AG09309 (cell line): ENCODE measurements around the gene BLOC1S5.
A peak's percentile ranks its signal among the peaks of the same experiment; 100 is the strongest.

ENCODE experiments used
- DNase-seq: peaks from one replicate; pipeline ENCODE4 v3.0.0-alpha.2; 2010; ENCODE audit warnings: low read depth
- H3K4me3 ChIP-seq: 2 replicates; pipeline ENCODE4 v1.5.1; 2011; ENCODE audit warnings: mild to moderate bottlenecking, low read depth, low read length, moderate library complexity; ENCODE audit not compliant: control insufficient read depth
- CTCF ChIP-seq: IDR thresholded peaks from 2 replicates; pipeline ENCODE4 v1.5.1; 2011; ENCODE audit warnings: mild to moderate bottlenecking, low read depth, low read length, inconsistent platforms; ENCODE audit not compliant: insufficient read depth, control insufficient read depth; ENCODE audit errors: missing control alignments

The BLOC1S5 gene

GRCh38 chr6:8070718-8071117, 6.5 kb upstream of the BLOC1S5 start:
- no peak for DNase-seq
- TF ChIP-seq CTCF: no peak

GRCh38 chr6:8069631-8070284, 5.6 kb upstream of the BLOC1S5 start:
- TF ChIP-seq CTCF: no peak
- DNase-seq: no peak
- H3K4me3 ChIP-seq: no peak overlapping the region

More at GRCh38 chr6:8070718-8071117, 6.5 kb upstream of the BLOC1S5 start:
- no peak overlapping the region for H3K4me3 ChIP-seq

- H3K4me3 ChIP-seq: no peak overlapping the region
- no peak for TF ChIP-seq CTCF
- no peak for DNase-seq
These were observed 5.0 kb upstream of the BLOC1S5 start for GRCh38 chr6:8069151-8069550.

GRCh38 chr6:8066108-8066507, 1.9 kb upstream of the BLOC1S5 start:
- DNase-seq: no peak
- H3K4me3 ChIP-seq: no peak overlapping the region
- TF ChIP-seq CTCF: no peak

- no peak for TF ChIP-seq CTCF
- no peak for DNase-seq
- H3K4me3 ChIP-seq: no peak overlapping the region
These were observed 1.3 kb upstream of the BLOC1S5 start for GRCh38 chr6:8065519-8065911.

- no peak for DNase-seq
- H3K4me3 ChIP-seq: peak overlapping the region; percentile 88; the same call in 1 of the 2 replicates
- no peak for TF ChIP-seq CTCF
These were observed 689 bp upstream of the BLOC1S5 start for GRCh38 chr6:8064638-8065518.
